HUES48 (cell line): Measurements from ENCODE around the gene CERK.

ENCODE experiments used
- H3K27ac ChIP-seq: one replicate; pipeline ENCODE4 v1.7.0; 2013; ENCODE audit warnings: low read depth, low read length, inconsistent platforms
- H3K27me3 ChIP-seq: 2 replicates; pipeline ENCODE4 v1.6.1; 2013; ENCODE audit warnings: mild to moderate bottlenecking, low read length; ENCODE audit not compliant: control insufficient read depth, insufficient read depth
- H3K36me3 ChIP-seq: 2 replicates; pipeline ENCODE4 v1.6.1; 2013; ENCODE audit warnings: low read length; ENCODE audit not compliant: control insufficient read depth, insufficient read depth
- H3K4me1 ChIP-seq: 2 replicates; pipeline ENCODE4 v1.6.1; 2013; ENCODE audit warnings: mild to moderate bottlenecking, low read length; ENCODE audit not compliant: control insufficient read depth, insufficient read depth
- H3K4me3 ChIP-seq: 2 replicates; pipeline ENCODE4 v1.5.1; 2013; ENCODE audit warnings: mild to moderate bottlenecking, low read depth, low read length
- H3K9ac ChIP-seq: 2 replicates; pipeline ENCODE4 v1.6.1; 2013; ENCODE audit warnings: mild to moderate bottlenecking, low read depth, low read length, moderate library complexity
- H3K9me3 ChIP-seq: 2 replicates; pipeline ENCODE4 v1.6.1; 2013; ENCODE audit warnings: low read length; ENCODE audit not compliant: control insufficient read depth, insufficient read depth

Gene CERK

DNA sequence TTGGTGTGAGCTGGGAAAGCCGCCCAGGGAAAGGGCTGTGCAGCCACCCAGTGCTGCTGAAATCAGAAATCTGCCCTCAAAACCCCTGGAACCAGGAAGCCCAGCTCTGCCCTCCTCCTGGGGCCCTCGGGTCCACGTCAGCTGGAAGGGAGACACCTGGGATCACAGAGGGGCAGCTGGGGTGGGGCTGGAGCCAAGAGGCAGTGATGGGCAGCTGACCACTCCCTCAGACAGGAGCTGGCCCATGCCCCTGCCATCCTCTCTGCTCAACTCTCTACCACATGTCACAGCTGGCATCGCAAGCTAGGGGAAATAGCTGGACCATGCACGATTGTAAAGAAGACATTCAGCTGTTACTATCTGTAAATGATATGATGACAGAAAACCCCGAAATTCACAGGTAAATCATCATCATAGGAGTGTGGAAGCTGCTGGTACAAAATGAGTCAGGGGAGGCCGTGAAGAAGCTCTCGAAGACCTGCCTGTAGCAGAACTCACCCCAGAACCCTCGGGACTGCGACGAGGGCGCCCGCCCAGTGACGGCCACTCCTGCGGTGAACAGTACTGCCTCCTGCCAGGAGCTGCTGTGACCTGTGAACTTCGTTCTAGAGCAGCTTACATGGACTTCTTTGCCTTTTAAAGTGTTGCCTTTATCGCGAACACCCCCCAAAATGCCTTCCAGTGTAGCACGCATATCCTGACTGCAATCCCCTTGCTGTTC, 55.9 kb downstream of the CERK start:
- Histone ChIP-seq H3K9ac (no peak overlapping the region), H3K4me1 (no peaks in the 10 kb centered on the region), H3K27me3 (no peaks in the 10 kb centered on the region), H3K4me3 (no peak overlapping the region), H3K27ac (no peak overlapping the region), H3K36me3 (peaks cover 23% of the 10 kb centered on the region), H3K9me3 (no peaks in the 10 kb centered on the region)

DNA sequence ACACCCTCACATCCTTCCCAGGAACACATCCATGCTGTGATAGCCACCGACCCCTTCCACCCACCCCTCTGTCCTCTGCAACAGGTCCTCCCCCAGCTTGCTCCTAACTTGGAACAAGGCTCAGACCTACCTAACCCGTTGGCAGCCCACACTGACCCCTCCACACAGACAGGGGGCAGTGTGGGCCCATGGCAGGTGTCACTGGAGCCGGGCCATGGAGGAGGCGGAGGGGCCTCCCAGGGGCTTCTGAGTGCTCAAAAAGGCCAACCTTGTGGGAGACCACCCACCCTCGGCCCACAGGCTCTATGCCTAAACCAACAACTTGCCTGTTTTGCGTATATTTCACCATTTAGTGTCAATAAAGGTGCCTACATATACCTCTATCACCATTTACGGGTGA, 57.0 kb downstream of the CERK start:
- Histone ChIP-seq H3K4me1 (no peaks in the 10 kb centered on the region), H3K4me3 (no peak overlapping the region), H3K9ac (no peak overlapping the region), H3K27ac (no peak overlapping the region), H3K27me3 (no peaks in the 10 kb centered on the region), H3K9me3 (no peaks in the 10 kb centered on the region), H3K36me3 (peaks cover 12% of the 10 kb centered on the region)

DNA sequence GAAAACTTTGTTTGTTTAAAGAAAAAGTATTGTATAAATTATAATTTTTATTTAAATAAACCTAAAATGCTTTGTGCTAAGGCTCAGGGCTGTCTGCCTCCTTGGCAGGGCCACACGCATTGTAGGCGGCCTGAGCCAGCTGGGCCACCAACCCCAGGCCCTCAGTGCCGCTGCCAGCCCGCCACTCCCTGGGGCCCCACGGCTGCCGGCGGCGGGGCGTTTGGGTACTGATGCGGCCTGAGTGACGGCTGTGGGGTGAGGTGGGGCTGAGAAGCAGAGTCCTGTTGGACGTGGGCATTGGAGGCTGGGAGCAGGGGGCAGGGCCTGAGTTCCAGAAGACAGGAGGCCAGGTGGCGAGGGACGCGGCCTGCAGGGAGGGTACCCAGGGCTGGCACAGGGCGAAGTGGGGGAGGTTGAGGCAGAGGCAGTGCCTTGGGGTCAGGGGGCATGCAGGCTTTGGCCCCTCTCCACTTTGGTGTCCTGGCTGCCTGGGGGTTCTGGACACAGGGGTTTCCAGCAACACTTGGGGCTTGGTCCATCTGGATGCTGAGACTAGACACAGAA, 58.3 kb downstream of the CERK start:
- H3K9ac ChIP-seq: no peak overlapping the region
- no peaks in the 10 kb centered on the region for H3K4me1 ChIP-seq

DNA sequence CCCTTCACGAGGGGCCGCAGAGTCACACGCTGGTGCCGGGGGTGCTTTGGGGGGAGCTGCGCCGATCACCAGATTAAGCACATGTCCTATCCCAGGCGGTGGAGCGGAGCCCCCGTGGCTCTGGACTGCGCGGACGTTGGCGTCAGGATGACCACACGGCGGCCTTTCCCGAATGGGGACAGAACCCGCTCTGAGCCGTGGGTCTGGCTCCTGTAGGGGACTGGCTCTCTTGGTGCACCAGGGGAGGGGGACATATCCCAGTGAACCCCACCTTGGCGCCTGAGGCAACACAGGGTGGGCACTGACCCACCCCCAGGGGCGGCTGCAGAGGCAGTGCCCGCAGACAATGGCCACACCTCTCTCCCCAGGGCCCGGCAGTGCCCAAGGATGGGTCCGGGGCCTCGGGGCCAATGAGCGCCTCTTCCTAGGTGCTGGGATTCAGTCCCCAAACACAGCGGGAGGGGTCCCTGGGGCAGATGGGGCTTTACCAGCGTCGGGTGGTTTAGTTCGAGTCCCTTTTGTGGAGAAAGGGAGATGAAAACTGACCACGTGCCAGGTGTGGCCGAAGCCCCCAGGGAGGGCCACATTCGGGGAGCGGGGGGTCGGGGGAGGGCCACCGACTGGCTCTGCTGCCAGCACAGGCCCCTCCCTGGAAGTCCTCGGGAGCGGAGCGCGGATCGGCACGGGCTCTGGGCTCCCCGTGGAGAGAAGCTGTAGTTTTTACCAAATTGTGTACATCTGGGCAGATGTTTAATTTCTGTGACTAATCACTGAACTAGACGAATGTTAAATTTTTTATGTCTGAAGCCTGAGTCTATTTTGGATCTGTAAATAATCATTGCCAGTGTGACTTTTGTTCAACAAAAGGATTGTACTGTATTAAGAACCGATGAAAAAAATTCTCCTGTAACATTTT, 59.0 kb downstream of the CERK start:
- H3K27me3 ChIP-seq: no peaks in the 10 kb centered on the region
- H3K4me3 ChIP-seq: no peak overlapping the region
- no peak overlapping the region for H3K27ac ChIP-seq
- no peaks in the 10 kb centered on the region for H3K4me1 ChIP-seq
- H3K9ac ChIP-seq: no peak overlapping the region
- H3K9me3 ChIP-seq: no peaks in the 10 kb centered on the region
- no peaks in the 10 kb centered on the region for H3K36me3 ChIP-seq

More for the DNA sequence above, 58.3 kb downstream of the CERK start:
- peaks cover 4% of the 10 kb centered on the region; the same call in 1 of the 2 replicates for H3K36me3 ChIP-seq
- no peak overlapping the region for H3K27ac ChIP-seq
- H3K4me3 ChIP-seq: no peak overlapping the region
- no peaks in the 10 kb centered on the region for H3K9me3 ChIP-seq
- no peaks in the 10 kb centered on the region for H3K27me3 ChIP-seq

DNA sequence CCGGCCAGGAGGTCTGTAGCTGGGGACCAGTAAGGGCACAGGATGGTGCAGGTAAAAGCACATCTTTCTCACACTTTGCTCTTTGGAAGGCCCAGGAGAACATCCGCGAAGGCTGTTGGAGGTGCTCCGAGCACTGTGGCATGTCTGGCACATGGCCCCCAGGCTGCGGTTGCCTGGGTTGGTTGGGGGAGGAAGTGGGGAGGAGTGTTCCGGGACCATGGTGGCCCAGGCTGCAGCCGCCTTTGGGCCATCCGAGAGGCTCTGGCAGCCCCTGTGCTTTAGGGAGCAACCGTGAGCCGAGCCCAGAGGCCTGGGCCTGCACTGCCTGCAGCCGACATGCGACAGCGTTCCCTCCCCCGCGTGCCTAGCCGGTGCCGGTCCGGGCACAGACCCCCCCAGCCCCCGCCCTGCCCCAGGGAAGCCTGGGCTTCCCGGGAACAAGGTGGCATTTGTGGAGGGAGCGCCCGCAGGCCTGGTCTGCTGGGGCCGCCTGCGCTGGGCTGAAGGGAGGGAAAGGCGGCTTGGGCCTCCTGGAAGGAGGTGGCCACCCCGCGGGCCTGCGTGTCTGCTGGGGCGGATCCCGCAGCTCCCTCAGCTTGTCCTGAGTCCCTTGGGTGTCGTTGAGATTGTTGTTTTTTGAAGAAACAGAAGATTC, 59.9 kb downstream of the CERK start:
- H3K36me3 ChIP-seq: no peaks in the 10 kb centered on the region
- no peak overlapping the region for H3K27ac ChIP-seq
- H3K27me3 ChIP-seq: no peaks in the 10 kb centered on the region
- no peaks in the 10 kb centered on the region for H3K4me1 ChIP-seq
- no peaks in the 10 kb centered on the region for H3K9me3 ChIP-seq
- H3K4me3 ChIP-seq: no peak overlapping the region
- H3K9ac ChIP-seq: no peak overlapping the region

DNA sequence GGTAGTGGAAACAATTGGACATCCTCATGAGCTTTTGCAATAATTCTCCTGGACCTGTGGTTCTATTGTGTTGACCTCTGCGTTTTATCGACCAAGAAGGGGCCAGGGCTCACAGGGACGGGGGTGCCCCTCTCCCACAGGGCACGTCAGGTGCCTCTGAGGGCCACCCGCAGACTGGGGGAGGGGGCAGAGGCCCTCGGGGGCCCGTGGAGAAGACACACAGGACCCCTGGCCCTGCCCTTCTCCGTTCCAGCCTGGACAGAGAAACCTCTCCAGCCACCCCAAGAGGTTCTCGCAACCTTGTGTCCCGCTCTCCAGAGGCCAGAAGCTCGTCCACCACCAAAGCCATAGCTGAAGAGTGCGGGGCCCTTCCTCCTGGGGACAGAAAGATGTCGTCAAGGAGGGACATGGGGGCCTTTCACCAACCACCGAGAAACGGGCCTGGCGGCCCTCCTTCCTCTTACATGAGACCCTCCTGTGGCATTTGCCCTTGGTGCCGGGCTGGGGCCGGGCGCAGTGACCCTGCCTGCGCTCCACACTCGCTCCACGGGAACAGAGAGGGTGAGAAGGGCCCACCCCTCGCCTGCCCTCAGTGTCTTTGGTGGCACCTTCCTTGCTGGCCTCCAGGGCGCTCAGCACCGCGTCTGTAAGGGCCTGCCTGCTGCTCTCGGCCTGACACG, 60.6 kb downstream of the CERK start:
- no peaks in the 10 kb centered on the region for H3K36me3 ChIP-seq
- no peak overlapping the region for H3K27ac ChIP-seq
- no peaks in the 10 kb centered on the region for H3K9me3 ChIP-seq
- no peaks in the 10 kb centered on the region for H3K27me3 ChIP-seq
- no peaks in the 10 kb centered on the region for H3K4me1 ChIP-seq
- no peak overlapping the region for H3K9ac ChIP-seq
- no peak overlapping the region for H3K4me3 ChIP-seq

DNA sequence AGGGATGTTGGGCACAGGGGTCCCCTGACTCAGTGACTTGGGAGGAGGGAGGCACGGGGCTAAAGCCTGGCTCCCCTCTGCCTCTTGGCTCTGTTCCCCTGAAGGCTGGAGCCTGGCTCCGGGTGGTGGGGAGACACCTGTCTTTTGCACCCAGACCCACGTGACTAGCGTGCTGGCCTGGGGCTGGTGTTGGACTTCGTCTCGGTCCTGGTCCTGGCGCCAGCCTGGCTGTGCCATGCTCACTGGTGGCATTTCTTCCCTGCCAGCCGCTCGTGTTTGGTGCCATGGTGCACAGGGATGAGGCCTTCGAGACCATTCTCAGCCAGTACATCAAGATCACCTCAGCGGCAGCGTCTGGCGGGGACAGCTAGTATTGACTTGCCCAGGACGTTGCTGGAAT, 61.2 kb downstream of the CERK start:
- no peaks in the 10 kb centered on the region for H3K36me3 ChIP-seq
- H3K27ac ChIP-seq: no peak overlapping the region
- H3K4me1 ChIP-seq: no peaks in the 10 kb centered on the region
- no peaks in the 10 kb centered on the region for H3K9me3 ChIP-seq
- no peaks in the 10 kb centered on the region for H3K27me3 ChIP-seq
- H3K4me3 ChIP-seq: no peak overlapping the region
- no peak overlapping the region for H3K9ac ChIP-seq

DNA sequence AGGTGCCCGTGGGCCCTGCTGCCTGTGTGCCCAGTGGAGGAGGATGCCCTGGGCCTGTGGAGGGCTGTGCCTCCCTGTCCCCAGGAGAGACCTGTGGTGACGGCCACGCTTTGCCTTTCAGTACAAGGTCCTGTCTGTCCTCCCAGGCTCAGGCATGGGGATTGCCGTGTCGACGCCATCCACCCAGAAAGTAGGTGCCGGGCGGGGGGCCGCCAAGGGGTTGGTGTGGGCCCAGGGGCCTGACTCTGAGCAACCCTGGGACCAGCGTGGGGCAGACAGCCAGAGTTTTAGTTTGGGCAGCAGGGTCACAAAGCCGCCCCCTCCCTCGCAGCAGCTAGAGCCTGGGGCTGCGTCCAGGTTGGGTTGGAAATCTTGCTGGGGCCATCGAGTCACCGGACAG, 61.6 kb downstream of the CERK start:
- Histone ChIP-seq H3K27me3 (no peaks in the 10 kb centered on the region), H3K9ac (no peak overlapping the region), H3K27ac (no peak overlapping the region), H3K4me1 (no peaks in the 10 kb centered on the region), H3K4me3 (no peak overlapping the region), H3K36me3 (no peaks in the 10 kb centered on the region), H3K9me3 (no peaks in the 10 kb centered on the region)

DNA sequence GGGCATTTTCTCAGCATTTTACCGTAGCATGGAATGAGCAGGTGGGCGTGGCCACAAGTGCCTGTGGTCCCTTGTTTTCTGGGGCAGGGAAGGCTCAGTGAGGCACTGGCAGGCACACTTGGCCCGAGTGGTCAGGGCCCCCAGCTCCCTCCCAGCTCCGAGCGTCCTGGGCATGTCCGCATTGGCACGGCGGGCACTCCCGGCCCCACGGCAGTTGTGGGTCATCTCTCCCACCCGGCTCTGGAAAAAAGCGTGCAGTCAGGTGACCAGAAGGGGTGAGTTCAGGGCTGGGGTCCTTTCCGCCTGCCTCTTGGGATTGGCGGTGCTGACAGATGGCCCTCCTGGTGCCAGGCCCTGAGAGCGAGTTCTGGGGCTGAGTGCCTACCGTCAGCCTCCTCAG, 62.1 kb downstream of the CERK start:
- Histone ChIP-seq H3K9ac (no peak overlapping the region), H3K27me3 (no peaks in the 10 kb centered on the region), H3K9me3 (no peaks in the 10 kb centered on the region), H3K4me1 (no peaks in the 10 kb centered on the region), H3K4me3 (no peak overlapping the region), H3K36me3 (no peaks in the 10 kb centered on the region), H3K27ac (no peak overlapping the region)

DNA sequence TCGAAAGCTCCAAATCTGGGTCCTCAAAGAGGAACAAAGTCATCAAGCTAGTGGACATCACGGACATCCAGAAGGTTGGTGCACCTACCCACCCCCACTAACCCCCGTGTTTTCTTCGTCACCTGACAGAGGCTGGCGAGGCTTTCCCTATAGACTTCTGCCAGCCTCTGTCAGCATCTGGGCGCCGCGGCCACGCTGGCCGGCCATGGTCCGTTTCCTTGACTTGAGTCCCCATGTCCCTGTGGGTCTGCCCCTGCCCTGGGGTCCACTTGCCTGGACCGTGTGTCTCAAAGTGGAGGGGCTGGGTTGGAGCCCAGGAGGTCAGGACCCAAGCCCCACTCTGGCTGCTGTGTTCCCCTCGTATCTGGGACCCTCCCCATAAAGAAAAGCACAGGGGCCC, 62.6 kb downstream of the CERK start:
- H3K9me3 ChIP-seq: no peaks in the 10 kb centered on the region
- H3K4me3 ChIP-seq: no peak overlapping the region
- H3K4me1 ChIP-seq: no peaks in the 10 kb centered on the region
- no peaks in the 10 kb centered on the region for H3K27me3 ChIP-seq
- no peak overlapping the region for H3K9ac ChIP-seq
- no peak overlapping the region for H3K27ac ChIP-seq
- H3K36me3 ChIP-seq: no peaks in the 10 kb centered on the region
